T1000 (cell line): Measurements from ENCODE around the gene GMEB2.
"Not testable (repeated sequence)": the region's sequence is repeated elsewhere in the genome, so short reads cannot be mapped to it uniquely, and the experiment has no call there.

Experiments used
- DNase-seq: peaks from one replicate; lab custom pipeline; 2025; ENCODE audit warnings: mixed read lengths; lab: John Stamatoyannopoulos, UW

Gene GMEB2

GRCh38 chr20:63657260-63657936, 30.5 kb upstream of the GMEB2 start:
- no peak for DNase-seq

- DNase-seq = no peak
Measured at GRCh38 chr20:63656451-63656850, 29.6 kb upstream of the GMEB2 start.

- DNase-seq = no peak
Measured at GRCh38 chr20:63655249-63655648, 28.3 kb upstream of the GMEB2 start.

GRCh38 chr20:63653974-63654668, 27.2 kb upstream of the GMEB2 start:
- DNase-seq = no peak

- peak; percentile 59 for DNase-seq
Measured at GRCh38 chr20:63653041-63653973, 26.4 kb upstream of the GMEB2 start, which contains the start of gene STMN3. STMN3 (minus strand) TSS chr20:63653424; CDS start chr20:63653345, 79 bp downstream.

- no peak for DNase-seq
Measured at GRCh38 chr20:63652192-63652980, 25.5 kb upstream of the GMEB2 start.

- no peak for DNase-seq
Measured at GRCh38 chr20:63651942-63652191, 25.0 kb upstream of the GMEB2 start.

- not testable (repeated sequence) for DNase-seq
Measured at GRCh38 chr20:63650486-63650885, 23.6 kb upstream of the GMEB2 start.

GRCh38 chr20:63648895-63649589, 22.1 kb upstream of the GMEB2 start:
- DNase-seq = no peak

GRCh38 chr20:63648190-63648589, 21.3 kb upstream of the GMEB2 start:
- no peak for DNase-seq

- DNase-seq = no peak
Measured at GRCh38 chr20:63645218-63645617, 18.3 kb upstream of the GMEB2 start.

- no peak for DNase-seq
Measured at GRCh38 chr20:63643946-63644345, 17.0 kb upstream of the GMEB2 start.

- DNase-seq = no peak
Measured at GRCh38 chr20:63643499-63643898, 16.6 kb upstream of the GMEB2 start.

- DNase-seq = no peak
Measured at GRCh38 chr20:63642527-63643247, 15.8 kb upstream of the GMEB2 start.

GRCh38 chr20:63641792-63642523, 15.1 kb upstream of the GMEB2 start:
- DNase-seq = peak; percentile 86

- no peak for DNase-seq
Measured at GRCh38 chr20:63641146-63641791, 14.4 kb upstream of the GMEB2 start.

- DNase-seq = not testable (repeated sequence)
Measured at GRCh38 chr20:63640686-63641085, 13.8 kb upstream of the GMEB2 start.

- DNase-seq = no peak
Measured at GRCh38 chr20:63640086-63640485, 13.2 kb upstream of the GMEB2 start.
